ENCODE measurements around the gene TDRD1. TPM values are rescaled to one million over a fixed set of nuclear protein-coding genes. Genes with fewer than 3 reads are reported as not detected.
A peak's percentile ranks its signal among the peaks of the same experiment; 100 is the strongest.

Gene TDRD1
- total and polyA plus RNA-seq, 2 donors from 2014 or later: 0.88 TPM; not detected in 1

DNA sequence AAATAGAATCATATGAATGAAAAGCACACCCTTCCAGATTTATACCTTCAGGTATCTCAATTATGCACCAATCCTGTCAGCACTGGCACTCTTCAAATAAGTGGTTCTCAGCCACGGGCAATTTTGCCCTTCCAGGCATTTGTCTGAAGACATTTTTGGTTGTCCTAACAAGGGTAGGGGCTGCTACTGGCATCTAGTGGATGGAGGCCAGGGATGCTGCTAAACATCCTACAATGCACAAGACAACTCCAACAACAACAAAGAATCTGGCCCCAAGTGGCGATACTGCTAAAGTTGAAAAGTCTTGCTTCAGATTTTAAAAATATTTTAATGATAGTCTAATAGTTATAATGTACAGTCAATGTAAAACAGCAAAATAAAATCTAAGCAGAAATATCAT lies 21.2 kb upstream of the TDRD1 start:
- DNase-seq (no peak), FAIRE-seq (no peak)
- H3K9me3 ChIP-seq (ENCODE audit: control insufficient read depth in 2 of 3, insufficient read depth in 1 of 3, low read length in 3 of 3): no peaks in the 10 kb centered on the region
- peaks cover 0 to 12% (median 7%) of the 10 kb centered on the region in 3 donors for H3K36me3 ChIP-seq (ENCODE audit: control insufficient read depth in 2 of 3, insufficient read depth in 3 of 3, low read length in 3 of 3)
- H3K4me3 ChIP-seq (ENCODE audit: low read length in 3 of 3): no peak overlapping the region
- peaks cover 0 to 2% (median 0%) of the 10 kb centered on the region in 3 donors for H3K4me1 ChIP-seq (ENCODE audit: control insufficient read depth in 2 of 3, insufficient read depth in 2 of 3, low read depth in 1 of 3, low read length in 3 of 3)
- TF ChIP-seq, protein P1, sequence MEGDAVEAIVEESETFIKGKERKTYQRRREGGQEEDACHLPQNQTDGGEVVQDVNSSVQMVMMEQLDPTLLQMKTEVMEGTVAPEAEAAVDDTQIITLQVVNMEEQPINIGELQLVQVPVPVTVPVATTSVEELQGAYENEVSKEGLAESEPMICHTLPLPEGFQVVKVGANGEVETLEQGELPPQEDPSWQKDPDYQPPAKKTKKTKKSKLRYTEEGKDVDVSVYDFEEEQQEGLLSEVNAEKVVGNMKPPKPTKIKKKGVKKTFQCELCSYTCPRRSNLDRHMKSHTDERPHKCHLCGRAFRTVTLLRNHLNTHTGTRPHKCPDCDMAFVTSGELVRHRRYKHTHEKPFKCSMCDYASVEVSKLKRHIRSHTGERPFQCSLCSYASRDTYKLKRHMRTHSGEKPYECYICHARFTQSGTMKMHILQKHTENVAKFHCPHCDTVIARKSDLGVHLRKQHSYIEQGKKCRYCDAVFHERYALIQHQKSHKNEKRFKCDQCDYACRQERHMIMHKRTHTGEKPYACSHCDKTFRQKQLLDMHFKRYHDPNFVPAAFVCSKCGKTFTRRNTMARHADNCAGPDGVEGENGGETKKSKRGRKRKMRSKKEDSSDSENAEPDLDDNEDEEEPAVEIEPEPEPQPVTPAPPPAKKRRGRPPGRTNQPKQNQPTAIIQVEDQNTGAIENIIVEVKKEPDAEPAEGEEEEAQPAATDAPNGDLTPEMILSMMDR (IDR thresholded peaks at IDR 0.05; ENCODE audit: borderline replicate concordance, extremely low read depth, insufficient read depth): no peak
- H3K27me3 ChIP-seq (ENCODE audit: control insufficient read depth, insufficient read depth, low read length): no peaks in the 10 kb centered on the region
- H3K27ac ChIP-seq (ENCODE audit: low read depth in 2 of 2, low read length in 2 of 2): no peak overlapping the region
- no peak overlapping the region for H3K9ac ChIP-seq (ENCODE audit: low read length in 3 of 3)
- intact Hi-C loops (cut with DNase I): no loop called here

DNA sequence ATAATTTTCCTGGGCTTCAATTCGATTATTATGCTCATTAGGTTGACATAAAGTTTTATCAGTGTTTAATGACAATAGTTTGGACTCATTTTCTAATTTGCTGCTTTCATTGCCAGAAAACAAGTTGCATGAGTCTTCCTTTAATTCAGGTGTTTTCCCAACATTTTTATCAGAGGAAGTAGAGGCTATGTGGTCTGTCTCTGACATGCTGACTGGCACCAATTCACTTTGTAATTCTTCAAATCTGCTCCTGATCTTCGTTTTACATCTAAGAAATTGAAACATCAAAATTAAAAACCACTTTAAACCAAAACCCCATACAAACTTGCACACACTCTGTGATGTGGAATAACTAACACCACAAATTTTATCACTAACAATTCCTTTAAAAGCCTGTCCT lies 16.1 kb upstream of the TDRD1 start:
- no peak for FAIRE-seq
- Histone ChIP-seq H3K4me3 (ENCODE audit: low read length in 3 of 3) (no peak overlapping the region), H3K9me3 (ENCODE audit: control insufficient read depth in 2 of 3, insufficient read depth in 1 of 3, low read length in 3 of 3) (no peaks in the 10 kb centered on the region), H3K36me3 (ENCODE audit: control insufficient read depth in 2 of 3, insufficient read depth in 3 of 3, low read length in 3 of 3) (peaks cover 0 to 5% (median 4%) of the 10 kb centered on the region in 3 donors), H3K27ac (ENCODE audit: low read depth in 2 of 2, low read length in 2 of 2) (peak overlapping the region in 1 of 2 donors; percentile 9), H3K27me3 (ENCODE audit: control insufficient read depth, insufficient read depth, low read length) (no peaks in the 10 kb centered on the region), H3K4me1 (ENCODE audit: control insufficient read depth in 2 of 3, insufficient read depth in 2 of 3, low read depth in 1 of 3, low read length in 3 of 3) (peaks cover 0 to 22% (median 2%) of the 10 kb centered on the region in 3 donors), H3K9ac (ENCODE audit: low read length in 3 of 3) (peak overlapping the region in 1 of 3 donors; percentile 16)
- no peak for DNase-seq
- intact Hi-C loops (cut with DNase I): no loop called here
- TF ChIP-seq, protein P1 (IDR thresholded peaks at IDR 0.05; ENCODE audit: borderline replicate concordance, extremely low read depth, insufficient read depth): no peak

DNA sequence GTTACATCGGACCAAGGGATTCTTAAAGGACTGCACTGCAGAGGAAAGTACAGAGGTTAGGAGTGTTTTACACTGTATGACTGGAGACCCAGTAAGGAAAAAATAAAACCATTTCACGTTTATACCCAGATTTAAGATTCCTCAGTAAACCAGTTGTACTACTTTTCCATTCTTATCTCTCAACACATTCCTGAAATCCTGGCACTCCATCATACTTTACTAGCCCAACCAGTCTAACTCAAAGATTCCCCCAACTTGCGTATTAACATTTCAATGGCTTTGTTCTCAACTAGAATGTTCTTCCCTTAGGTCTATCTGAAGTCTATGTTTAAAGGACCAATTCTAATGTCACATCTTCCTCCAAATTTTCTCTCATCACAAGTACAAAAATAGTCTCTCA lies 13.1 kb upstream of the TDRD1 start:
- TF ChIP-seq, protein P1 (IDR thresholded peaks at IDR 0.05; ENCODE audit: borderline replicate concordance, extremely low read depth, insufficient read depth): no peak
- Histone ChIP-seq H3K9ac (ENCODE audit: low read length in 3 of 3) (no peak overlapping the region), H3K27me3 (ENCODE audit: control insufficient read depth, insufficient read depth, low read length) (no peaks in the 10 kb centered on the region), H3K27ac (ENCODE audit: low read depth in 2 of 2, low read length in 2 of 2) (no peak overlapping the region), H3K4me1 (ENCODE audit: control insufficient read depth in 2 of 3, insufficient read depth in 2 of 3, low read depth in 1 of 3, low read length in 3 of 3) (peaks cover 0 to 26% (median 2%) of the 10 kb centered on the region in 3 donors), H3K4me3 (ENCODE audit: low read length in 3 of 3) (no peak overlapping the region), H3K9me3 (ENCODE audit: control insufficient read depth in 2 of 3, insufficient read depth in 1 of 3, low read length in 3 of 3) (peaks cover 0 to 7% (median 0%) of the 10 kb centered on the region in 3 donors), H3K36me3 (ENCODE audit: control insufficient read depth in 2 of 3, insufficient read depth in 3 of 3, low read length in 3 of 3) (peaks cover 0 to 5% (median under 1%) of the 10 kb centered on the region in 3 donors)
- intact Hi-C loops (cut with DNase I): no loop called here
- DNase-seq (peak in 2 of 5 donors; percentile 25 to 30), FAIRE-seq (no peak)

DNA sequence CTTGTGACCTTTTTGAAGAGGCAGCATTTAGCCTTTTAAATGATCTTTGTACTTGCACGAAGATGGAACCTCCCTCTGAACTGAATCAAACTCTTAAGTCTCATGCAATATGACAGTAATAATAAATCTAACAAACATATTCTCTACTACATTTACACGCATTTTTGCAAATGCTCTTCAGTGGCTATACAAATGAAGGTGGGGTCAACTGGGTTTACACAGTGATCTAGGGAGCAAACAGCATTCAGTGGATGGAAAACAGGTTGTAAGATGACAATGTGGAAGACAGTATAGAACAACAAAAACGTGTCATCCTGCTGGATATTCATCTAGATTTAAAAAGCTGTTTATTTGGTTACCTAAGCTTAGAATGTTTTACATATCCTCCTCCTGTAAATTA lies 12.7 kb upstream of the TDRD1 start:
- no peak for DNase-seq
- H3K27me3 ChIP-seq (ENCODE audit: control insufficient read depth, insufficient read depth, low read length): no peaks in the 10 kb centered on the region
- no peak overlapping the region for H3K4me3 ChIP-seq (ENCODE audit: low read length in 3 of 3)
- peaks cover 0 to 3% (median 0%) of the 10 kb centered on the region in 3 donors for H3K36me3 ChIP-seq (ENCODE audit: control insufficient read depth in 2 of 3, insufficient read depth in 3 of 3, low read length in 3 of 3)
- no peak for FAIRE-seq
- H3K9ac ChIP-seq (ENCODE audit: low read length in 3 of 3): no peak overlapping the region
- TF ChIP-seq, protein P1 (IDR thresholded peaks at IDR 0.05; ENCODE audit: borderline replicate concordance, extremely low read depth, insufficient read depth): no peak
- H3K9me3 ChIP-seq (ENCODE audit: control insufficient read depth in 2 of 3, insufficient read depth in 1 of 3, low read length in 3 of 3): peaks cover 0 to 7% (median 0%) of the 10 kb centered on the region in 3 donors
- no peak overlapping the region for H3K27ac ChIP-seq (ENCODE audit: low read depth in 2 of 2, low read length in 2 of 2)
- intact Hi-C loops (cut with DNase I): no loop called here
- peaks cover 0 to 26% (median 2%) of the 10 kb centered on the region in 3 donors for H3K4me1 ChIP-seq (ENCODE audit: control insufficient read depth in 2 of 3, insufficient read depth in 2 of 3, low read depth in 1 of 3, low read length in 3 of 3)
